ENCODE results near the gene ETV3. TPM values are rescaled to one million over a fixed set of nuclear protein-coding genes. Genes with fewer than 3 reads are reported as not detected.

Gene ETV3
- total RNA-seq, 2 donors from 2014 or later, result 26.9 to 40.6 TPM

DNA sequence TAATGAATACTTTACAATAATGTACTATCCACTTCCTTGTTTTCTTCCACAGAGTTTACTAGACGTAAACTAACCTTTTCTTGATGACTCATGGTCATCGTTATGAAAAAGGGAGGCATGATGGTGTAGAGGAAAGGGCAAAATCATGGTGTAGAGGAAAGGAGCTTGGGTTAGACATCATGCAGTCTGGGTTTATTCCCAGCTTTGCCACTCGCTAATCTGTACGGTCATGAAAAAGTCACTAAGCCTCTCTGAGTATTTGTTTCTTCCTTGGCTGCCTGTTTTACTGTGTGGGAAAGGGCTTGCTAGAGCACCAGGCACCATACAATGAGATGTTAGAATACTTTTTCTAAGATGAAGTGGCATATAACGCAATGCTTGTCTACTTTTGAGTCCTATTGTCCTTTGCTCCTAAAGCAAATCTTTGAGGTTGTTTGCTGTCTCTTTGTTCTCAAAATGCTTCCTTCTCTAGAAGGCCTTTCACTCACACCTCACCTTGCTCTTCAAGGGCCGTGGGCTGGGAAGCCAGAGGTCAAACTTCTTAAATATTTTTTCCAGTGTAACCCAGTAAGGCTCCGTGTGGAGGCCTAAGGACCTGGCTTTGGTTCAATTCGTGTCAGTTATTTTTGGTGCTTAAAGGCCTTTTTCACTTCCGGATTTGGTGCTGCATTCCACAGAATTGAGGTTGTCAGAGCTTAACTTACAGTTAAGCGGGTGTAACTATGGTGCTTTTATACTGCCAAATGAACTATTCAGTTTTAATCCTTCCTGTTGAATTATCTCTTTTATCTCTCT, 9.9 kb upstream of the ETV3 start:
- no peaks in the 10 kb centered on the region for H3K27me3 Mint-ChIP-seq (ENCODE audit: insufficient read depth)
- 85 to 87% methylated on average over 9 to 10 of the region's 10 CpGs for WGBS, 2 experiments (ENCODE audit: insufficient coverage in 1 of 2, insufficient read length in 1 of 2)
- H3K4me3 Mint-ChIP-seq, result no peak overlapping the region
- TF ChIP-seq, protein P1, sequence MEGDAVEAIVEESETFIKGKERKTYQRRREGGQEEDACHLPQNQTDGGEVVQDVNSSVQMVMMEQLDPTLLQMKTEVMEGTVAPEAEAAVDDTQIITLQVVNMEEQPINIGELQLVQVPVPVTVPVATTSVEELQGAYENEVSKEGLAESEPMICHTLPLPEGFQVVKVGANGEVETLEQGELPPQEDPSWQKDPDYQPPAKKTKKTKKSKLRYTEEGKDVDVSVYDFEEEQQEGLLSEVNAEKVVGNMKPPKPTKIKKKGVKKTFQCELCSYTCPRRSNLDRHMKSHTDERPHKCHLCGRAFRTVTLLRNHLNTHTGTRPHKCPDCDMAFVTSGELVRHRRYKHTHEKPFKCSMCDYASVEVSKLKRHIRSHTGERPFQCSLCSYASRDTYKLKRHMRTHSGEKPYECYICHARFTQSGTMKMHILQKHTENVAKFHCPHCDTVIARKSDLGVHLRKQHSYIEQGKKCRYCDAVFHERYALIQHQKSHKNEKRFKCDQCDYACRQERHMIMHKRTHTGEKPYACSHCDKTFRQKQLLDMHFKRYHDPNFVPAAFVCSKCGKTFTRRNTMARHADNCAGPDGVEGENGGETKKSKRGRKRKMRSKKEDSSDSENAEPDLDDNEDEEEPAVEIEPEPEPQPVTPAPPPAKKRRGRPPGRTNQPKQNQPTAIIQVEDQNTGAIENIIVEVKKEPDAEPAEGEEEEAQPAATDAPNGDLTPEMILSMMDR (conservative IDR thresholded peaks at IDR 0.05), result no peak
- H3K9me3 Mint-ChIP-seq, result no peaks in the 10 kb centered on the region
- peaks cover 17% of the 10 kb centered on the region for H3K4me1 ChIP-seq (ENCODE audit: control insufficient read depth, insufficient read depth, low read length)
- no peak overlapping the region for H3K27ac ChIP-seq (ENCODE audit: low read depth, low read length)
- H3K27ac Mint-ChIP-seq, result peak overlapping the region; percentile 24
- peaks cover 33% of the 10 kb centered on the region for H3K4me1 Mint-ChIP-seq
- no peaks in the 10 kb centered on the region for H3K27me3 ChIP-seq (ENCODE audit: control insufficient read depth, insufficient read depth, low read length, poor library complexity, severe bottlenecking)
- no peak for DNase-seq
- no peak overlapping the region for H3K4me3 ChIP-seq (ENCODE audit: low read length)
- no peak overlapping the region for H3K9ac ChIP-seq (ENCODE audit: extremely low read depth, low read length, poor library complexity, severe bottlenecking)
- no peaks in the 10 kb centered on the region for H3K36me3 Mint-ChIP-seq (ENCODE audit: low read depth)
- H3K9me3 ChIP-seq (ENCODE audit: control insufficient read depth, low read length), result no peaks in the 10 kb centered on the region
- H3K36me3 ChIP-seq (ENCODE audit: control insufficient read depth, insufficient read depth, low read length), result no peaks in the 10 kb centered on the region

DNA sequence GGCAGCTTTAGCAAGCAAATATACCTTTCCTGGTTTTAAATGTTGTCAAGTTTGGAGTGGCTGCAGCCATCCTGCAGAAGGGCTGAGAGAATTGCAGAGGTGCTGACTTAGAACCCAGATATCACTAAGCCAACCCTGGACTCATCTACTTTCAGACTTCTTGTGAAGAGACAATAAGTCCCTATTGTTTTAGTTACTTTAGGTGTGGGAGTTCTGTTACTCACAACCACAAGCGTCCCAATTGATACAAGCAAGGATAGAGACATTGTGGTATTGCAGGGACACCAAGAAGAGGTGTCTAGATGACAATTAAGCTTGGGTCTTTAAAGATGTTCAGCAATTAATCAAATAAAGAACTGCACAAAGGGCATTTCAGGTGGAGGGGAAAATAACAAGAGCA, 8.8 kb upstream of the ETV3 start:
- no peak for DNase-seq
- no peaks in the 10 kb centered on the region for H3K27me3 ChIP-seq (ENCODE audit: control insufficient read depth, insufficient read depth, low read length, poor library complexity, severe bottlenecking)
- H3K9ac ChIP-seq (ENCODE audit: extremely low read depth, low read length, poor library complexity, severe bottlenecking), result no peak overlapping the region
- H3K4me1 Mint-ChIP-seq, result peaks cover 33% of the 10 kb centered on the region
- no peak overlapping the region for H3K4me3 ChIP-seq (ENCODE audit: low read length)
- WGBS, 2 experiments (ENCODE audit: insufficient coverage in 1 of 2, insufficient read length in 1 of 2), result 97 to 100% methylated on average over 1 of the region's 1 CpG
- no peaks in the 10 kb centered on the region for H3K36me3 Mint-ChIP-seq (ENCODE audit: low read depth)
- H3K27ac Mint-ChIP-seq, result no peak overlapping the region
- no peaks in the 10 kb centered on the region for H3K9me3 Mint-ChIP-seq
- H3K36me3 ChIP-seq (ENCODE audit: control insufficient read depth, insufficient read depth, low read length), result no peaks in the 10 kb centered on the region
- peaks cover 10% of the 10 kb centered on the region for H3K4me1 ChIP-seq (ENCODE audit: control insufficient read depth, insufficient read depth, low read length)
- no peak overlapping the region for H3K4me3 Mint-ChIP-seq
- no peak overlapping the region for H3K27ac ChIP-seq (ENCODE audit: low read depth, low read length)
- no peaks in the 10 kb centered on the region for H3K9me3 ChIP-seq (ENCODE audit: control insufficient read depth, low read length)
- no peaks in the 10 kb centered on the region for H3K27me3 Mint-ChIP-seq (ENCODE audit: insufficient read depth)
- TF ChIP-seq, protein P1 (conservative IDR thresholded peaks at IDR 0.05), result no peak

DNA sequence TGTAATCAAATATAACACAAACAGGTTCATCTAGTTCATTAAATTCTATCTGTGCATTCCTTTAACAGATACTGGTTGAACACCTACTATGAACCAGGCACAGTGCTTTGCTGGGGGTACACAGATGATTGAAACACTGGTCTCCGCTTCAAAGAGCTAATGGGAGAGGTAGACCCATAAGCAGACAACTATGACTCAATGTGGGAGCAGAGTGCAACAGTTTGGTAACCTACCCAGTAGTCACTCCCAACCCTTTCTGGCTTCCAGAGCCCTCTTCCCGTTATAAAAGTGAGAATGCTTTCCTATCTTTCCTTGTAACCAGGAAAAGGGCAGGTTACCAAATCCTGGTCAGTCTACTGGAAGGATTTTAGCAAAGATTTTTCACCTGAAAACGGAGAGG, 8.0 kb upstream of the ETV3 start:
- Histone ChIP-seq H3K36me3 (ENCODE audit: control insufficient read depth, insufficient read depth, low read length) (no peaks in the 10 kb centered on the region), H3K9me3 (ENCODE audit: control insufficient read depth, low read length) (no peaks in the 10 kb centered on the region), H3K9ac (ENCODE audit: extremely low read depth, low read length, poor library complexity, severe bottlenecking) (no peak overlapping the region), H3K27ac (ENCODE audit: low read depth, low read length) (no peak overlapping the region), H3K27me3 (ENCODE audit: control insufficient read depth, insufficient read depth, low read length, poor library complexity, severe bottlenecking) (no peaks in the 10 kb centered on the region), H3K4me1 (ENCODE audit: control insufficient read depth, insufficient read depth, low read length) (peaks cover 12% of the 10 kb centered on the region), H3K4me3 (ENCODE audit: low read length) (no peak overlapping the region)
- no peak overlapping the region for H3K27ac Mint-ChIP-seq
- DNase-seq, result no peak
- peaks cover 41% of the 10 kb centered on the region for H3K4me1 Mint-ChIP-seq
- H3K36me3 Mint-ChIP-seq (ENCODE audit: low read depth), result no peaks in the 10 kb centered on the region
- TF ChIP-seq, protein P1 (conservative IDR thresholded peaks at IDR 0.05), result no peak
- H3K27me3 Mint-ChIP-seq (ENCODE audit: insufficient read depth), result no peaks in the 10 kb centered on the region
- no peak overlapping the region for H3K4me3 Mint-ChIP-seq
- no peaks in the 10 kb centered on the region for H3K9me3 Mint-ChIP-seq
- WGBS, 2 experiments (ENCODE audit: insufficient coverage in 1 of 2, insufficient read length in 1 of 2), result 88 to 91% methylated on average over 3 of the region's 3 CpGs
